ENCODE measurements around the gene EHD4. TPM values are rescaled to one million over a fixed set of nuclear protein-coding genes. Genes with fewer than 3 reads are reported as not detected.

The EHD4 gene
- total RNA-seq, 2 donors from 2014 or later, result 42.7 to 44.3 TPM

DNA sequence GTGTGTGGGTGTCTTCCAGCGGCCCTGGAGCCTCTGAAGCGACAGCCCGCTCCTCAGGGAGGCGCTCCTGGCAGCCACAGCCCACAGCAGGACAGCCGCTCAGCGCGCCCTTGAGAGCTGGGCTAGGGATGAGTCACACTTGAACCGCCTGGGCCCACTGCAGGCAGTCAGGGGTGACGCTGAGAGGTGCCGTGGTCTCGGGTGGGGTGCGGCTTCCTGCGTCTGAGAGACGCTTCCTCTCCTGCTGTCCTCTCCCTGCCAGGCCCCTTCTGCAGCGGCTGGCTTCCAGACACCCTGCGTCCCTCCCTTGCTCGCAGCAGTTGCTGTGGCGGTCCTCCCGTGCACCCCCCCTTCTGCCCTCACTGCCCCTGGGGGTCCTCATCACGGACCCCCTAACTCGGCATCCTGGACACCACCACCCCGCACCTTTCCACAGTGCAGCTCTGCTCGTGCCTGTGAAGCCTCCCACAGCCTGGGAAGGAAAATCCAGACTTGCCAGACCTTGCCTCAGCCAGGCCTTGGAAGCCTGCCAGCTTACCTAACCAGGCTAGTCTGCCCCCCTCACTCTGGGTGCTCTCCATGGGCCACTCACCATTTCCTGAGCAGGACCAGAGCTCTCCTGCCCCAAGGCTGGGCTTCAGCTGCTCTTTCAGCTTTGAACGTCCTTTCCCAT, 77.4 kb downstream of the EHD4 start:
- DNase-seq (peak; percentile 60 to 63), ATAC-seq (peak; percentile 43)

GRCh38 chr15:41894251-41894790, 78.0 kb downstream of the EHD4 start:
- intact Hi-C loops (cut with DNase I, micrococcal nuclease), result no loop called here
- DNase-seq, result no peak
- ATAC-seq, result no peak

More for the DNA sequence above, 77.4 kb downstream of the EHD4 start:
- intact Hi-C loops (cut with DNase I, micrococcal nuclease), result no loop called here

GRCh38 chr15:41893422-41894250, 78.7 kb downstream of the EHD4 start, which contains the start of gene SPTBN5:
Gene SPTBN5, minus strand, starts transcription at chr15:41894053. Its CDS starts 556 bp downstream, at chr15:41893497.
- intact Hi-C loops (cut with DNase I, micrococcal nuclease), result no loop called here
- DNase-seq (no peak), ATAC-seq (peak; percentile 17)

- DNase-seq, result peak; percentile 68 to 72
- intact Hi-C loops (cut with DNase I, micrococcal nuclease), result no loop called here
Measured at GRCh38 chr15:41892621-41893421, 79.5 kb downstream of the EHD4 start.

DNA sequence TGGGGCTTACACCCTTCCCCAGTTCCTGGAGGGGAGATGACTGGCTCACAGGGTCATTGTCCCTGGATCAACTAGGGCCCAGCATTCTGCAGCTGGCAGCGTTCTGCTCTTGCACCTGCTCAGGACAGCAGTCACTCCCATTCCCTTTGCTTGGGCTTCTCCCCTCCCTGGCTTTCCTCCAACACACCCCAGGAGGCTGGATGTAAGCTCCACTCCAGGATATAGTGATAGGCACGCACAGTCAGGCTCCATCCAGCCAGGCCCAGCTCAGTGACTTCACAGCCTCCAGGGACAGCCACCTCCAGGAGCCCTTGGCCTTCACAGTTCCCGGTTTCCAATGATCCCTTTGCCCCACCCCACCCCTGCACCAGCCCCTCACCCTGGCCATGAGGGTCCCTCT, 80.4 kb downstream of the EHD4 start:
- no peak for DNase-seq
- ATAC-seq, result no peak
- intact Hi-C loops (cut with DNase I, micrococcal nuclease), result no loop called here

More at GRCh38 chr15:41892621-41893421, 79.5 kb downstream of the EHD4 start:
- ATAC-seq, result peak; percentile 84

DNA sequence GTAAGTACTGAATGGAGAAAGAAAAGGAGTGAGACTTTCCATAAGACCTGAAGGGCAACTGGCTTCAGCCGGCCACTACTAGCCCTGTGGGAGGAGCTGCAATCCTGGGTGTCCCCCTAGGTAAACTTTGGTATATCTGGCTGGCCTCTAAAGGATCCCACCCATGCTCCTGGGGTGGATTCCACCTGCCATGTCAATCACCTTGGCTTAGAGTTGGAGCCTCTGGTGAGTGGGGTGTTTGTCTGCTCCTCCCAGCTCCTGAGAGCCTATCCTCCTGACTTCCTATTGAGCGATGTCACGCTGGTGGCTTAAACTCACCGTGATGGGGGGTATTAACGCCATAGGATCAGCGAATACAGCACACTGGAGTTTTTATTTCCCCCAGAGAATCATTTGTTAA, 81.1 kb downstream of the EHD4 start:
- ATAC-seq, result no peak

DNA sequence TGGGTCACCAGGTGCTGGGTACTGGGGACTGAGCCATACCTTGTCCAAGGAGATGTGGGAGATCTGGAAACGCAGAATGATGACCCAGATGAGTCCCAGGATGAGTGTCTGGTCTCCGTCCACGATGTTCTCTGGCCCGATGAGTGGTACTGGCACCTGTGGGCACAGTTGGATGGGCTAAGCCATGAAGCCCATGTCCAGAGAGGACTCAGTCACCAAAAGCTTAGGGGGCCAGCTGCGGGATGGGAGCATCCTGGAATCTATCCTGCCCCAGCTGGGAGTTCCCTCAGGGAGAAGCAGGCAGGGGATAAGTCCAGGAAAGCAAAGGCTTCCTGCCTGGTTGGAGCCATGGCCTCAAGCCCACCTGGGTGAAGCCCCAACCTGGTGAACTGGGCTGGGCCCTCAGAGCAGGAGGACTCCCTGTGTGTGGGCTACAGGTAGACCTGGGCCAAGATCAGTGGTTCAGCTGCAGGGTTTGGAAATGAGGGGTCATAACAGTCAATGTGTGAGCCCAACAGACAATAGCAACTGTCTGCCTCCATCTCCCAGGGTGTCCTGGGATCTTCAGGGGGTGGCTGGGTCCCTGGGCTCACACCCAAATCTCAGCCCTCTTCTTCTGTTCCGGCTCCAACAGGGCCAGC, 82.2 kb downstream of the EHD4 start:
- DNase-seq (no peak), ATAC-seq (no peak)
- intact Hi-C loops (cut with DNase I, micrococcal nuclease), result no loop called here

More for the DNA sequence above, 81.1 kb downstream of the EHD4 start:
- DNase-seq, result no peak
- intact Hi-C loops (cut with DNase I, micrococcal nuclease), result no loop called here

DNA sequence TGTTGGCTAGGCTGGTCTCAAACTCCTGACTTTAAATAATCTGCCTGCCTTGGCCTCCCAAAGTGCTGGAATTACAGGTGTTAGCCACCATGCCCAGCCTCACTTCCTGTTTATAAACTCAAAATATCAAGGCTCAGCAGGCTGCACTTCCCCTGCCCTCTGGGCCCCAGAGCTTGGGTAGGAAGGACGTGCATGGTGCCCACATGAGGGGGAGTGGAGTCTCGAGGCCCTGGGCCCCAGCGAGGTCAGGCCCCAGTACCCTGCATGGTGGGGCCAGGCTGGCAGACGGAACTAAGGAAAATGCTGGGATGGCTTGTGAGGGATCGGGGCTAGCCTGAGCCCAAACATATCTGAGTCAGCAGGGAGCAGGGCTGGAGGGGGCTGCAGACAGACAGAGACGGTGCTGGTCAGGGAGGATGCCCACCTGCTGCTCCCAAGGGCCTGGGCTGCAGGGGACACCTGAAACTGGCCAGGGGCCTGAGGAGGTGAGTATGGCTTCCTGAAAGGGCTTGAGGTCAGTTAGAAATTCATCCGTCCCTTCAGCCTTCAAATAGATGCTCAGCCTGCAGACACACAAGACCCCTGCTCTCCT, 83.6 kb downstream of the EHD4 start:
- ATAC-seq (no peak), DNase-seq (no peak)
- intact Hi-C loops (cut with DNase I, micrococcal nuclease), result loop anchor here in 1 of 2 donors (10.0 kb wide), 1 partner anchor 56 kb away; no protein-coding TSS in a partner anchor

GRCh38 chr15:41887893-41888292, 84.5 kb downstream of the EHD4 start:
- intact Hi-C loops (cut with DNase I, micrococcal nuclease), result loop anchor here in 1 of 2 donors (10.0 kb wide), 1 partner anchor 57 kb away; no protein-coding TSS in a partner anchor
- DNase-seq (no peak), ATAC-seq (no peak)

DNA sequence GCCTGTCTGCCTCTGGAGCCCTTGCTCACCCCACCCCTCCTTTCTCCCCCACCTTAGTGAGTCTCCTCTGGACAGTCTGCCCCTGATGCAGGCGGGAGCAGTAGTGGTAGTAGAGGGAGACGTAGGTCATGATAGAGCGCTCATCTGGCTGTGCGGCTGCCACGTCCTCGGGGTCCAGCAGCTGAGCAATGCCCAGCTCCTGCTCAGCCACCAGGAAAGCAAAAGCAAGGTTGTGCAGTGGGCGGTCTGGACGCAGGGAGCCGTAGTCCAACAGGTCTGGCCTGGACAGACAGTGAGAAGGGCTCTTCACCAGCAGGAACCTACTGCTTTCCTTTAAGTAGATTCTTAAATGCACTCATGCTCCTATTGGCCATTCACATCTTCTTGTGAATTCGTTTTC, 85.2 kb downstream of the EHD4 start:
- no peak for ATAC-seq
- DNase-seq, result no peak
- intact Hi-C loops (cut with DNase I, micrococcal nuclease), result loop anchor here in 1 of 2 donors (10.0 kb wide), 1 partner anchor 58 kb away; no protein-coding TSS in a partner anchor

GRCh38 chr15:41886741-41887140, 85.6 kb downstream of the EHD4 start:
- intact Hi-C loops (cut with DNase I, micrococcal nuclease), result loop anchor here in 1 of 2 donors (10.0 kb wide), 1 partner anchor 58 kb away; no protein-coding TSS in a partner anchor
- DNase-seq, result no peak
- ATAC-seq, result no peak

GRCh38 chr15:41885841-41886240, 86.5 kb downstream of the EHD4 start:
- intact Hi-C loops (cut with DNase I, micrococcal nuclease), result loop anchor here in 1 of 2 donors (10.0 kb wide), 1 partner anchor 59 kb away; no protein-coding TSS in a partner anchor
- ATAC-seq (no peak), DNase-seq (no peak)

DNA sequence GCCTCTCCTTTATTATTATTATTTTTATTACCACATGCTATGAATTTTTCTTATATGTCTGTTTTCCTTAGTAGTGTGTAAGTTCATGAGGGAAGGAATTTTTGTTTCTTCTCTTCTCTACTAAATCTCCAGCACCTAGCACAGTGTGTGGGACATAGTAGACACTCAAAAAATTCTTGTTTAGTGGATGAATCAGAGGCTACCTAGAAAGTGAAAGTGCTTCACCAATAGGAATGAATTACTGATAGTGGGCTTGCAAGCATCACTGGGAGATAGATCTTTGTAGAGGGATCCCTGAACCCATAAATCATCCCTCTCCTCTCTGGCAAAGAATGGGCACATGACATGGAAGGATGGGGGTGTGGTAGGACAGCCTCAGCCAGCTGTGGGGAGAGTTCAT, 87.0 kb downstream of the EHD4 start:
- ATAC-seq (no peak), DNase-seq (no peak)
- intact Hi-C loops (cut with DNase I, micrococcal nuclease), result loop anchor here in 1 of 2 donors (10.0 kb wide), 1 partner anchor 59 kb away; no protein-coding TSS in a partner anchor

DNA sequence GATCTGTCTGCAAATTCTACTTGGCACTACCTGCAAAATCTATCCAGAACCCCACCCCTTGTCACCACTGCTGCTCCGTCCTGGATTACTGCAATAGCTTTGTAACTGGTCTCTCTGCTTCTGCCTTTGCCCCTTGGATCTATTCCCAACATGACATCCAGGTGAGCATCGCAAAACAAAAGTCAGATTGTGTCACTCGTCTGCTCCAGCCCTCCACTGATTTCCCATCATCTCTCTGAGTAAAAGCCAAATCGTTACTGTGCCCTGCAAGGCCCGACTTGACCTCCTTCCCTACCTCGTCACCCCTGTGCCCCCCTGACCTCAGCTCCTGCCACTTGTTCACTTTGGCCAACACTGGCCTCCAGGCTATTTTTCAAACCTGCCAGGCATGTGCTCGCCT, 87.9 kb downstream of the EHD4 start:
- no peak for DNase-seq
- no peak for ATAC-seq
- intact Hi-C loops (cut with DNase I, micrococcal nuclease), result loop anchor here in 1 of 2 donors (10.0 kb wide), 1 partner anchor 60 kb away; no protein-coding TSS in a partner anchor

DNA sequence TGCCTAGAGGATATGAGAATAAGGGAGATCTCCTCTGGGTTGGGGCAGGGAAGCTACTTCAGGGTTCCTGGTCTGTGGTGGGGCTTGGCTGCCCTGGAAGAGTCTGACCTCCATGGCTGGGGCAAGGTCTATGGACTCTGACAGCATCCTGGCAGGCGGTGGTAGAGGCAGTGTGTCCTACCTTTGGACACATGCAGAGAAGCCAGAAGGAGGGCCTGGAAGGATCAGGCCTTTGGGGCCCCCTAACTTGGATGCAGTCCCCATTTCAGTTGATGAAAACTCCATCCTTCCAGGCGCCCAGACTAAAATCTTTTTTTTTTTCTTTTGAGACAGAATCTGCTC, 88.9 kb downstream of the EHD4 start:
- DNase-seq (no peak), ATAC-seq (no peak)
- intact Hi-C loops (cut with DNase I, micrococcal nuclease), result loop anchor here in 1 of 2 donors (10.0 kb wide), 1 partner anchor 61 kb away; no protein-coding TSS in a partner anchor

DNA sequence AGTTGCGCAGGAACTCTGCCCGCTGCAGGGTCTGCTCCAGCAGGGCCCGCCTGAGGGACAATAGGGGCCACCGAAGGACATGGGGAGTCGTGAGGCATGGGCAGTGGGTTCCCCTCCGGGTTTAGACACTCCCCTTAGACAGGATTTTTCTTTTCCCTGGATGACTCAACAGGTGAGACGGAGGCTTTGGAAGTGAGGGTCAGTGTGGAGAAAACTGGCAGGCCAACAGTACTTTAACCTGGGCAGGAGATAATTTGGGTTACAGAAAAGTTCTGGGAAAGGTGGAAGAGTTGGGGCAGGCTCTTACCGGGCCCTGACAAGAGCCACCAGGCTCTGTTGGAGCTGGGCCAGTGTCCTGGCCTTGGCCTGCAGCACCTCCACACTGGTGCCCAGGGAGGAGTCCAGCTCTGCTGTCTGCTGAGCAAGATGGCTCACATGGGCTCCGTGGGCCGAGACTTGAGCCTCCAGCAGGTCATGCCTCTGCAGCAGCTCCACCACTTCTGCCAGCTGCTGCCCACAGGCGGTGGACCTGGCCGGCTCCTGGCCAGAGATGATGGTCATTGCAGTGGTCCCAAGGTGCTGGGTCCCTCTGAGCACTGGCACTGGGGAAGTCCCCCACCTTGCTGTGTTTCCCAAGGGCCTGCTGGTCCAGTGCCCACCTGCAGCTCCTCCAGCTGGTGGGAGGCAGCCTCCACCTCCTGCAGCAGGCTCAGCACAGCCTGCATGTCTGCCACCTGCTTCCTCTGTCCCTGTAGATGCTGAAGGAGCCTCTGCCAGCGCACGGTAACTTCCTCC, 89.5 kb downstream of the EHD4 start:
- no peak for DNase-seq
- intact Hi-C loops (cut with DNase I, micrococcal nuclease), result loop anchor here in 1 of 2 donors (10.0 kb wide), 1 partner anchor 62 kb away; no protein-coding TSS in a partner anchor
- ATAC-seq, result no peak
